Gastrocnemius medialis (tissue), 4 donors: Measurements from ENCODE around the gene SLC30A10. TPM values are rescaled to one million over a fixed set of nuclear protein-coding genes. Genes with fewer than 3 reads are reported as not detected.
"Not testable (repeated sequence)": the region's sequence is repeated elsewhere in the genome, so short reads cannot be mapped to it uniquely, and the experiment has no call there.

Experiments used
- ATAC-seq, 2 donors: fragments of 150-250 bp; one replicate each; pipeline ENCODE4 v1.9.1; 2016
- DNase-seq, 2 donors: peaks; one replicate each; pipeline ENCODE4 v3.0.0-alpha.2; 2019
- H3K27ac ChIP-seq, 4 donors: fragments of 200-600 bp; sonication (generic); 1 replicate in 1 of 4; 2 replicates in 3 of 4; pipeline ENCODE4 v1.5.1; 2016 to 2018; ENCODE audit warnings: mild to moderate bottlenecking in 2 of 4, moderate library complexity in 1 of 4
- H3K27me3 ChIP-seq, 3 donors: fragments of 200-600 bp; sonication (generic) in 2 of 3; 1 replicate in 1 of 3; 2 replicates in 2 of 3; pipeline versions ENCODE4 v1.5.1 to v1.6.0; 2016 to 2019; ENCODE audit warnings: mild to moderate bottlenecking in 1 of 3, moderate library complexity in 1 of 3
- H3K36me3 ChIP-seq, 2 donors: fragments of 200-600 bp; sonication (generic) in 1 of 2; one replicate each; pipeline ENCODE4 v1.5.1; 2017 to 2018
- H3K4me1 ChIP-seq, 2 donors: fragments of 200-600 bp; sonication (generic) in 1 of 2; one replicate each; pipeline ENCODE4 v1.5.1; 2016 to 2017; ENCODE audit warnings: mild to moderate bottlenecking in 2 of 2
- H3K4me3 ChIP-seq, 4 donors: fragments of 200-600 bp; sonication (generic) in 3 of 4; 1 replicate in 1 of 4; 2 replicates in 3 of 4; pipeline ENCODE4 v1.5.1; 2016 to 2019; ENCODE audit warnings: mild to moderate bottlenecking in 2 of 4
- H3K9me3 ChIP-seq, 3 donors: fragments of 200-600 bp; sonication (generic) in 2 of 3; 1 replicate in 1 of 3; 2 replicates in 2 of 3; pipeline ENCODE4 v1.5.1; 2016 to 2019
- CTCF ChIP-seq, 5 experiments: fragments of 450-650 bp in 3 of 5; fragments of 200-600 bp in 2 of 5; sonication (generic) in 2 of 5; IDR thresholded peaks in 4 of 5; conservative IDR thresholded peaks in 1 of 5; 1 replicate in 4 of 5; 2 replicates in 1 of 5; pipeline ENCODE4 v1.5.1; 2016 to 2019; ENCODE audit warnings: antibody characterized with exemption in 5 of 5, mild to moderate bottlenecking in 3 of 5, moderate library complexity in 3 of 5
- POLR2A ChIP-seq, 2 donors: fragments of 450-650 bp; IDR thresholded peaks; one replicate each; pipeline ENCODE4 v1.6.1; 2017; ENCODE audit warnings: antibody characterized with exemption in 2 of 2, mild to moderate bottlenecking in 2 of 2, moderate library complexity in 2 of 2
- in situ Hi-C, 4 donors: fragments of 200-750 bp; cut with MboI; loops; one replicate each; pipeline versions ENCODE4 v1.15.0 to v1.8.0; 2017; ENCODE audit warnings: low sequenced_read_pairs in 4 of 4
- intact Hi-C: fragments of 100-400 bp; cut with DNase I; formaldehyde crosslinking; loops from one replicate; pipeline ENCODE4 v1.15.1; 2023; ENCODE audit warnings: low total_unique reads
- total RNA-seq, 4 donors: library from RNA; depleted of rRNA; stranded (reverse); fragments of >200 nt; gene quantifications; one replicate each; pipeline versions ENCODE4 v1.1.0 to v1.2.3, GENCODE V29; 2016

The SLC30A10 gene
- total RNA-seq, 4 donors from 2014 or later, result not detected

DNA sequence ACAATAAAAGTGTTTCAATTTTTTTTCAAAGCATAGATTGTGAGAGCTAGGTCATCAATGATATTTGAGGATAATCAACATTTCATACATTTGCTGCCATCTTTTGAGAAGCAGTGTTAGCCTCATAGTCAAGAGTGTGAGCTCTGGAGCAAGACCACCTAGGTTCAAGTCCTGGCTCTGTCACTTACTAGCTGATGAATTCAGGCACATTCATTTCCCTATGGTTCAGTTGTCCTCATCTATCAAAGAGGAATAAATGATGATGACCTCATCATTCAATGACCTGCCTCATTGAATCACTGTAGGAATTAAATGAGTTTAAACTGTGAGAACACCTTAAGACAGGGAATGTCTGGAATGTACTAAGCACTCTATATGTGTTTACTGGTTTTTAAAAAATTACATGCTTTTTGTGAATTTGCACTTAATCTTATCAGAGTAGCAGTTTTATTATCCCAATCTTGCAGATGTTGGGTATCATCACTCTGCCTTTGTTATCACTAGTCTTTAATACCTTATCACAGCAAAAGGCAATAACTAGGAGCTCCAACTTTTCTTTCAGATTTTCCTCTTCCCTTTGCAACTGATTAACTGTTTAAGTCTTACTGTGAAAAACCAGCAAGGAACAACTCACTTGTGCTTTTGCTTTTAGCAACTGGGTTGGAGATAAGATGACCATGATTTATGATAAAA, 47.4 kb downstream of the SLC30A10 start:
- no peaks in the 10 kb centered on the region for H3K27me3 ChIP-seq
- H3K4me3 ChIP-seq, result no peak overlapping the region
- intact Hi-C loops (no loop called here), in situ Hi-C loops (no loop called here)
- no peaks in the 10 kb centered on the region for H3K4me1 ChIP-seq
- ATAC-seq (no peak), DNase-seq (no peak)
- no peak for TF ChIP-seq CTCF (IDR thresholded peaks at IDR 0.05 in 4 of 5, conservative IDR thresholded peaks at IDR 0.05 in 1 of 5)
- TF ChIP-seq POLR2A (IDR thresholded peaks at IDR 0.05), result no peak
- no peak overlapping the region for H3K27ac ChIP-seq
- no peaks in the 10 kb centered on the region for H3K9me3 ChIP-seq
- H3K36me3 ChIP-seq, result no peaks in the 10 kb centered on the region

- Histone ChIP-seq H3K27ac (no peak overlapping the region), H3K4me3 (no peak overlapping the region), H3K4me1 (no peaks in the 10 kb centered on the region), H3K27me3 (no peaks in the 10 kb centered on the region), H3K36me3 (no peaks in the 10 kb centered on the region), H3K9me3 (no peaks in the 10 kb centered on the region)
- intact Hi-C loops (no loop called here), in situ Hi-C loops (no loop called here)
- no peak for DNase-seq
- TF ChIP-seq CTCF (IDR thresholded peaks at IDR 0.05 in 4 of 5, conservative IDR thresholded peaks at IDR 0.05 in 1 of 5), result no peak
- TF ChIP-seq POLR2A (IDR thresholded peaks at IDR 0.05), result no peak
- ATAC-seq, result no peak
These were observed 51.6 kb downstream of the SLC30A10 start for GRCh38 chr1:219876798-219877209.

DNA sequence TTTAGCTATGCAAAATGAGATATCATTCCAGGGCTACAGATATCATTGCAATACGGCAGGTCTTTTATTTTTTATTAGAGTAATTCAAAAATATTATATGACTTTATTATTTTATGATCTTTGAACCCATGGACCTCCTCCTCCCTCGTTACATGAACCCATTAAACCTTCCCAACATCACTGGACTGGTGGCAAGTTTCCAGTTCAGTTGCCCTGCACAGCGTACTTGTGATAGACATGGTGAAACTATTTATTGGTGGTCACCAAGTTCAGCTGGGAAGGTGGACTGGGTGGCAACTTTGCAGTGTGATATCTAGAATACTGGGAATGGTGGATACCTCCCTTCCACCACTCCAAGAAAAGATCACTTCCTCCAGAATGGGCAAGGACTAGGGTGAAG, 52.5 kb downstream of the SLC30A10 start:
- intact Hi-C loops, result no loop called here

DNA sequence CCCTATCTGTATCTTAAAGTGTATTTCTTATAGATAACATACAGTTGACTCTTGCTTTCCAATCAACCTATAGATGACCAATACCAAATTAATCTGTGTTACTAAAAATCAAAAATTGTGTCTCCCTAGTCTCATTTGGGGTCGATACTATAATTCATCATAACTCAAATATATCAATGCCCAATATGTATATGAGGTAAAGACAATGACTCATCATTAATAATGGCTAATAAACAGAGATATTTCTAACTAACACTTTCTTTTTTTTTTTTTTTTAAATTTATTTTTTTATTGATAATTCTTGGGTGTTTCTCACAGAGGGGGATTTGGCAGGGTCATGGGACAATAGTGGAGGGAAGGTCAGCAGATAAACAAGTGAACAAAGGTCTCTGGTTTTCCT, 55.8 kb downstream of the SLC30A10 start:
- not testable (repeated sequence) for ATAC-seq

More for the DNA sequence above, 52.5 kb downstream of the SLC30A10 start:
- Histone ChIP-seq H3K4me3 (no peak overlapping the region), H3K27me3 (no peaks in the 10 kb centered on the region), H3K36me3 (no peaks in the 10 kb centered on the region), H3K27ac (no peak overlapping the region), H3K4me1 (no peaks in the 10 kb centered on the region), H3K9me3 (no peaks in the 10 kb centered on the region)
- in situ Hi-C loops, result no loop called here
- no peak for ATAC-seq
- DNase-seq, result no peak
- TF ChIP-seq POLR2A (IDR thresholded peaks at IDR 0.05) (no peak), CTCF (IDR thresholded peaks at IDR 0.05 in 4 of 5, conservative IDR thresholded peaks at IDR 0.05 in 1 of 5) (no peak)

DNA sequence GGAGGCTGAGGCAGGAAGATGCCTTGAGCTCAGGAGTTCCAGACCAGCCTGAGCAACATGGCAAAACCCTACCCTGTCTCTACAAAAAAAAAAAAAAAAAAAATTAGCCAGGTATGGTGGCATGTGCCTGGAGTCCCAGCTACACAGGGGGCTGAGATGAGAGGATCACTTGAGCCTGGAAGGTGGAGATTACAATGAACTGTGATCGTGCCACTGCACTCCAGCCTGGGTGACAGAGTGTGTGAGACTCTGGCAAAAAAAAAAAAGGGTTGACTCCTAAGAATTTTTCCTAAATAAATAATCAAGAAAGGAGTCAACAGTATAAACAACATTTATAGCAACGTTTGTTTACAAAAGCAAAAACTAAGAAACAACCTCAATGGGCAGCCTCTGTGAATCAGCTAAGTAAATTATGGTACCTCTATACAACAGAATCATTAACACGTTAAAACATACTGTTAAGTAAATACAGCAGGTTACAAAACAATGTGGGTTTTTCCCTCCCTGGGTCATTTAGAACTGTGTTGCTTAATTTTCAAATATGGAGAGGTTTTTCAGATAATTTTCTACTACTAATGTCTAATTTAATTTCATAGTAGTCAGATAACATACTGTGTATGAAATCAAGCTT, 56.8 kb downstream of the SLC30A10 start:
- in situ Hi-C loops, result no loop called here
- no peak overlapping the region for H3K4me3 ChIP-seq
- no peaks in the 10 kb centered on the region for H3K4me1 ChIP-seq
- H3K9me3 ChIP-seq, result no peaks in the 10 kb centered on the region
- intact Hi-C loops, result no loop called here
- DNase-seq, result no peak
- no peak for ATAC-seq
- H3K36me3 ChIP-seq, result no peaks in the 10 kb centered on the region
- no peaks in the 10 kb centered on the region for H3K27me3 ChIP-seq
- no peak overlapping the region for H3K27ac ChIP-seq
- TF ChIP-seq CTCF (IDR thresholded peaks at IDR 0.05 in 4 of 5, conservative IDR thresholded peaks at IDR 0.05 in 1 of 5), result no peak
- TF ChIP-seq POLR2A (IDR thresholded peaks at IDR 0.05), result no peak

More for the DNA sequence above, 55.8 kb downstream of the SLC30A10 start:
- DNase-seq, H3K4me3 ChIP-seq, in situ Hi-C loops, H3K36me3 ChIP-seq, intact Hi-C loops, H3K27me3 ChIP-seq, H3K4me1 ChIP-seq, H3K9me3 ChIP-seq, H3K27ac ChIP-seq: not testable (repeated sequence)

DNA sequence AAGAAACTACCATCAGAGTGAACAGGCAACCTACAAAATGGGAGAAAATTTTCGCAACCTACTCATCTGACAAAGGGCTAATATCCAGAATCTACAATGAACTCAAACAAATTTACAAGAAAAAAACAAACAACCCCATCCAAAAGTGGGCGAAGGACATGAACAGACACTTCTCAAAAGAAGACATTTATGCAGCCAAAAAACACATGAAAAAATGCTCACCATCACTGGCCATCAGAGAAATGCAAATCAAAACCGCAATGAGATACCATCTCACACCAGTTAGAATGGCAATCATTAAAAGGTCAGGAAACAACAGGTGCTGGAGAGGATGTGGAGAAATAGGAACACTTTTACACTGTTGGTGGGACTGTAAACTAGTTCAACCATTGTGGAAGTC, 59.7 kb downstream of the SLC30A10 start:
- H3K9me3 ChIP-seq, DNase-seq, intact Hi-C loops, H3K4me3 ChIP-seq, ATAC-seq, H3K27me3 ChIP-seq, H3K36me3 ChIP-seq, H3K27ac ChIP-seq, in situ Hi-C loops, H3K4me1 ChIP-seq: not testable (repeated sequence)
